DND-41 (cell line): ENCODE data around the gene HIPK1.
A peak's percentile ranks its signal among the peaks of the same experiment; 100 is the strongest.

Experiments used
- ATAC-seq: fragments of 200-7000 bp; cut with Tn5 transposase; 3 replicates; pipeline ENCODE4 v1.9.1; 2021; ENCODE audit warnings: low read depth; ENCODE audit not compliant: insufficient read depth
- DNase-seq: peaks from one replicate; pipeline ENCODE4 v3.0.0-alpha.2; 2020
- H2AFZ ChIP-seq: 2 replicates; pipeline ENCODE4 v1.6.0; 2012; ENCODE audit warnings: low read depth, low read length
- H3K27ac ChIP-seq: 2 replicates; pipeline ENCODE4 v1.5.1; 2012; ENCODE audit warnings: low read length, inconsistent platforms
- H3K27me3 ChIP-seq: fragments of 200-600 bp; sonication (generic); 2 replicates; pipeline ENCODE4 v1.6.0; 2012; ENCODE audit warnings: low read length, mild to moderate bottlenecking, inconsistent platforms; ENCODE audit not compliant: insufficient read depth, poor library complexity
- H3K36me3 ChIP-seq: 2 replicates; pipeline ENCODE4 v1.5.1; 2012; ENCODE audit warnings: low read length, inconsistent platforms; ENCODE audit not compliant: insufficient read depth
- H3K4me1 ChIP-seq: 2 replicates; pipeline ENCODE4 v1.5.1; 2012; ENCODE audit warnings: mild to moderate bottlenecking, low read length; ENCODE audit not compliant: insufficient read depth
- H3K4me2 ChIP-seq: 2 replicates; pipeline ENCODE4 v1.6.0; 2012; ENCODE audit warnings: mild to moderate bottlenecking, moderate library complexity, low read length, inconsistent platforms; ENCODE audit not compliant: insufficient read depth
- H3K4me3 ChIP-seq, 2 experiments: fragments of 200-600 bp in 1 of 2; shearing (Covaris generic) in 1 of 2; 2 replicates each; pipeline ENCODE4 v1.5.1; 2012 to 2016; ENCODE audit warnings: inconsistent platforms in 2 of 2, low read length in 2 of 2, mild to moderate bottlenecking in 2 of 2, low read depth in 1 of 2, moderate library complexity in 1 of 2
- H3K79me2 ChIP-seq: 2 replicates; pipeline ENCODE4 v1.6.0; 2012; ENCODE audit warnings: low read length, inconsistent platforms; ENCODE audit not compliant: insufficient read depth
- H3K9ac ChIP-seq: 2 replicates; pipeline ENCODE4 v1.6.0; 2012; ENCODE audit warnings: low read depth, mild to moderate bottlenecking, inconsistent platforms, low read length, moderate library complexity
- H3K9me3 ChIP-seq: 2 replicates; pipeline ENCODE4 v1.5.1; 2012; ENCODE audit warnings: low read length, moderate library complexity, mild to moderate bottlenecking, inconsistent platforms; ENCODE audit not compliant: insufficient read depth, severe bottlenecking
- H4K20me1 ChIP-seq: 2 replicates; pipeline ENCODE4 v1.6.0; 2012; ENCODE audit warnings: low read length; ENCODE audit not compliant: insufficient read depth
- CTCF ChIP-seq: IDR thresholded peaks from 2 replicates; pipeline ENCODE4 v1.5.1; 2012; ENCODE audit warnings: borderline replicate concordance, low read length, moderate library complexity, mild to moderate bottlenecking; ENCODE audit not compliant: poor library complexity, severe bottlenecking; ENCODE audit errors: extremely low read depth
- EZH2 ChIP-seq: IDR thresholded peaks from 3 replicates; pipeline ENCODE4 v1.6.1; 2012; ENCODE audit warnings: borderline replicate concordance, low read depth, mild to moderate bottlenecking, moderate library complexity, low read length, inconsistent platforms; ENCODE audit not compliant: severe bottlenecking

The HIPK1 gene

GRCh38 chr1:113931451-113931851 is 2.3 kb downstream of the HIPK1 start:
- Histone ChIP-seq H2AFZ (no peak overlapping the region), H3K36me3 (peaks cover 13% of the 10 kb centered on the region; the same call in 1 of the 2 replicates), H3K9ac (peak overlapping the region; percentile 66), H3K4me1 (peaks cover 67% of the 10 kb centered on the region), H3K9me3 (no peaks in the 10 kb centered on the region), H3K79me2 (peaks cover 79% of the 10 kb centered on the region), H4K20me1 (peaks cover 35% of the 10 kb centered on the region), H3K27me3 (no peaks in the 10 kb centered on the region), H3K27ac (peak overlapping the region; percentile 86), H3K4me2 (peak overlapping the region; percentile 77), H3K4me3 (peak overlapping the region; percentile 51 to 72; a peak in 3 of 4 replicates)
- no peak for DNase-seq
- peak; percentile 25 for ATAC-seq
- TF ChIP-seq EZH2 (no peak), CTCF (no peak)

DNA sequence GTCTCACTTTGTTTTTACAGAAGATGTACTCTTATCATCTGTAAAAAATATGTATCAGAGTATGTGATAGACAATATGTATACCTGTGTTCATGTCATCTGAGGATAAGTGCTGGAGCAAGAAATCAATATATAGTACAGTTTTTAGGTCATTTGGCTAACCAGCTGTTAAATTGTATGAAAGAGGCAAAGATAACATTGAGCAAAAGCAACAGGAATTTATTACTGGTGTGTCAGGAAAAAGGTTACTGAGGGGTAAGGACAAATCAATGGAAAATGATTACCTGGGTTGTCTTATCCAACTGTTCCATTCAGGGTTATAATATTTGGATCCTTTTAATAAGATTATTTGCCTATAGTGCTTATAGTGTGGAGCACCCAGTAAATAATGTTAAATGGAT is 4.9 kb downstream of the HIPK1 start:
- Histone ChIP-seq H3K36me3 (peaks cover 15% of the 10 kb centered on the region; the same call in 1 of the 2 replicates), H3K79me2 (peaks cover 98% of the 10 kb centered on the region), H3K4me1 (peaks cover 76% of the 10 kb centered on the region), H3K4me2 (peak overlapping the region; percentile 31; the same call in 1 of the 2 replicates), H3K27ac (peak overlapping the region; percentile 86; the same call in 1 of the 2 replicates), H3K9ac (no peak overlapping the region), H2AFZ (no peak overlapping the region), H4K20me1 (peaks cover 51% of the 10 kb centered on the region), H3K27me3 (no peaks in the 10 kb centered on the region), H3K4me3 (no peak overlapping the region), H3K9me3 (no peaks in the 10 kb centered on the region)
- DNase-seq (no peak), ATAC-seq (no peak)
- no peak for TF ChIP-seq CTCF
- no peak for TF ChIP-seq EZH2

GRCh38 chr1:113934511-113935055 is 5.5 kb downstream of the HIPK1 start:
- Histone ChIP-seq H3K4me1 (peaks cover 80% of the 10 kb centered on the region), H3K79me2 (peaks cover 100% of the 10 kb centered on the region)
- ATAC-seq, result no peak

More at GRCh38 chr1:113934511-113935055, 5.5 kb downstream of the HIPK1 start:
- DNase-seq, result no peak
- Histone ChIP-seq H3K4me2 (no peak overlapping the region), H4K20me1 (peaks cover 57% of the 10 kb centered on the region), H3K27me3 (no peaks in the 10 kb centered on the region), H3K27ac (peak overlapping the region; percentile 86; the same call in 1 of the 2 replicates), H3K4me3 (no peak overlapping the region), H3K36me3 (peaks cover 15% of the 10 kb centered on the region; the same call in 1 of the 2 replicates), H2AFZ (no peak overlapping the region), H3K9ac (no peak overlapping the region), H3K9me3 (no peaks in the 10 kb centered on the region)
- TF ChIP-seq EZH2 (no peak), CTCF (no peak)
